B cell (primary cell): ENCODE measurements around the gene ANAPC2. TPM values are rescaled to one million over a fixed set of nuclear protein-coding genes. Genes with fewer than 3 reads are reported as not detected.

Source experiments
- ATAC-seq: fragments of 200-7000 bp; cut with Tn5 transposase; one replicate; pipeline ENCODE4 v1.10.0; 2021; ENCODE audit warnings: low read depth, mild to moderate bottlenecking, moderate number of reproducible peaks, moderate library complexity
- CTCF ChIA-PET: fragments of 350-600 bp; sonication (Branson Sonifier 250); formaldehyde crosslinking; loops from one replicate; lab custom pipeline; 2021; ENCODE audit warnings: antibody characterized with exemption, inconsistent platforms; lab: Charles Lee
- POLR2A ChIA-PET: fragments of 350-600 bp; sonication (Branson Sonifier 250); formaldehyde crosslinking; loops from one replicate; lab custom pipeline; 2021; ENCODE audit warnings: antibody characterized with exemption; lab: Charles Lee
- DNase-seq: peaks from one replicate; pipeline ENCODE4 v3.0.0; 2013
- H2AFZ ChIP-seq: 2 replicates; pipeline ENCODE4 v1.6.1; 2012; ENCODE audit warnings: mild to moderate bottlenecking, low read depth, low read length; ENCODE audit not compliant: insufficient read depth, poor library complexity, severe bottlenecking
- H3K27ac ChIP-seq, 2 donors: 1 replicate in 1 of 2; 2 replicates in 1 of 2; pipeline ENCODE4 v1.5.1; 2012 to 2013; ENCODE audit warnings: low read length in 2 of 2, mild to moderate bottlenecking in 2 of 2, moderate library complexity in 1 of 2
- H3K27me3 ChIP-seq, 4 experiments: fragments of 200-600 bp in 1 of 4; sonication (generic) in 1 of 4; replicated peaks in 1 of 4; 1 replicate in 2 of 4; 2 replicates in 2 of 4; pipeline versions ENCODE4 v1.6.1 to v1.7.0; 2013 to 2016; ENCODE audit warnings: low read length in 3 of 4, mild to moderate bottlenecking in 2 of 4, mixed read lengths in 1 of 4, moderate library complexity in 1 of 4; ENCODE audit not compliant: insufficient read depth in 4 of 4, control insufficient read depth in 3 of 4; ENCODE audit errors: control extremely low read depth in 1 of 4
- H3K36me3 ChIP-seq, 2 experiments: replicated peaks in 1 of 2; 1 replicate in 1 of 2; 2 replicates in 1 of 2; pipeline versions ENCODE4 v1.6.1 to v1.7.1; 2013; ENCODE audit warnings: low read length in 1 of 2; ENCODE audit not compliant: insufficient read depth in 2 of 2, control insufficient read depth in 1 of 2; ENCODE audit errors: control extremely low read depth in 1 of 2, extremely low read depth in 1 of 2
- H3K4me1 ChIP-seq, 2 donors: fragments of 200-600 bp in 1 of 2; sonication (generic) in 1 of 2; 1 replicate in 1 of 2; 2 replicates in 1 of 2; pipeline versions ENCODE4 v1.5.1 to v1.6.1; 2013 to 2017; ENCODE audit warnings: low read length in 2 of 2; ENCODE audit not compliant: control insufficient read depth in 2 of 2, insufficient read depth in 2 of 2
- H3K4me2 ChIP-seq: replicated peaks from 2 replicates; pipeline ENCODE3; 2012; ENCODE audit warnings: mild to moderate bottlenecking, low read depth, low read length; ENCODE audit not compliant: poor library complexity, severe bottlenecking
- H3K4me3 ChIP-seq, 5 experiments: fragments of 200-600 bp in 1 of 5; sonication (generic) in 1 of 5; 1 replicate in 3 of 5; 2 replicates in 2 of 5; pipeline versions ENCODE4 v1.5.1 to v1.7.0; 2011 to 2016; ENCODE audit warnings: low read length in 4 of 5, mild to moderate bottlenecking in 4 of 5, low read depth in 2 of 5, control low read depth in 1 of 5, moderate library complexity in 1 of 5; ENCODE audit not compliant: insufficient read depth in 1 of 5; ENCODE audit errors: control extremely low read depth in 1 of 5, extremely low read depth in 1 of 5
- H3K79me2 ChIP-seq: fragments of 200-600 bp; sonication (generic); one replicate; pipeline ENCODE4 v1.6.0; 2016; ENCODE audit warnings: low read length; ENCODE audit not compliant: control insufficient read depth, insufficient read depth
- H3K9ac ChIP-seq: fragments of 200-600 bp; sonication (generic); 2 replicates; pipeline ENCODE4 v1.6.1; 2017; ENCODE audit warnings: mild to moderate bottlenecking, low read length, moderate library complexity
- H3K9me3 ChIP-seq, 3 donors: one replicate each; pipeline versions ENCODE4 v1.6.1 to v1.7.1; 2013; ENCODE audit warnings: low read length in 2 of 3; ENCODE audit not compliant: control insufficient read depth in 2 of 3, insufficient read depth in 1 of 3; ENCODE audit errors: control extremely low read depth in 1 of 3
- H4K20me1 ChIP-seq: 2 replicates; pipeline ENCODE4 v1.6.0; 2012; ENCODE audit warnings: mild to moderate bottlenecking, low read length; ENCODE audit not compliant: insufficient read depth, control insufficient read depth, poor library complexity, severe bottlenecking
- H3K27ac Mint-ChIP-seq: one replicate; pipeline ENCODE4 v1.8.0; 2021; ENCODE audit warnings: mixed read lengths
- H3K27me3 Mint-ChIP-seq: one replicate; pipeline ENCODE4 v1.8.0; 2021; ENCODE audit warnings: mixed read lengths
- H3K4me1 Mint-ChIP-seq: one replicate; pipeline ENCODE4 v1.8.0; 2021; ENCODE audit warnings: mixed read lengths
- H3K4me3 Mint-ChIP-seq: one replicate; pipeline ENCODE4 v1.8.0; 2021; ENCODE audit warnings: mixed read lengths
- H3K9me3 Mint-ChIP-seq: one replicate; pipeline ENCODE4 v1.8.0; 2022; ENCODE audit warnings: mixed read lengths; ENCODE audit not compliant: insufficient read depth
- EZH2 ChIP-seq: IDR thresholded peaks from 2 replicates; pipeline ENCODE4 v1.6.1; 2012; ENCODE audit warnings: borderline replicate concordance, low read depth, mild to moderate bottlenecking, moderate library complexity, low read length; ENCODE audit not compliant: insufficient read depth, poor library complexity, severe bottlenecking
- WGBS: methylation state at CpG from one replicate; pipeline ENCODE4 v1.1.5; 2013; ENCODE audit warnings: missing lambda C conversion rate; ENCODE audit not compliant: insufficient coverage; 5-methylcytosine and 5-hydroxymethylcytosine counted together
- intact Hi-C: fragments of 100-400 bp; cut with micrococcal nuclease; formaldehyde crosslinking; loops from one replicate; pipeline ENCODE4 v1.10.0; 2022
- polyA plus RNA-seq: library from polyadenylated mRNA; depleted of rRNA; stranded (reverse); fragments of >200 nt; gene quantifications from 2 replicates; pipeline ENCODE4 v1.2.3, GENCODE V29; 2012
- total RNA-seq, 2 donors: library from RNA; stranded (reverse); fragments of 120-200 nt in 1 of 2; gene quantifications; 1 replicate in 1 of 2; 2 replicates in 1 of 2; pipeline versions ENCODE4 v1.2.3 to v1.2.4, GENCODE V29; 2013 to 2022
- TF ChIP-seq, protein P1 (sequence below): fragments of 200-600 bp; IDR thresholded peaks from one replicate; pipeline ENCODE4 v1.8.0; 2022; ENCODE audit warnings: antibody characterized with exemption, mild to moderate bottlenecking

ANAPC2 gene
- total and polyA plus RNA-seq, 2 donors (not counting 1 experiment from before 2014, with no cell fraction given), result 121 to 127 TPM

GRCh38 chr9:137223078-137223970, 35.0 kb upstream of the ANAPC2 start:
- peak overlapping the region; percentile 96 for H2AFZ ChIP-seq
- intact Hi-C loops, result loop anchor here (1.0 to 5.0 kb wide), 7 partner anchors 13 to 384 kb away; partner anchors contain the start of genes ARRDC1, NDOR1, TMEM203 and TPRN
- peaks cover 0 to 12% (median 0%) of the 10 kb centered on the region in 4 experiments for H3K27me3 ChIP-seq

More at GRCh38 chr9:137223078-137223970, 35.0 kb upstream of the ANAPC2 start:
- H3K27me3 Mint-ChIP-seq, result peaks cover 4% of the 10 kb centered on the region
- TF ChIP-seq, protein P1, sequence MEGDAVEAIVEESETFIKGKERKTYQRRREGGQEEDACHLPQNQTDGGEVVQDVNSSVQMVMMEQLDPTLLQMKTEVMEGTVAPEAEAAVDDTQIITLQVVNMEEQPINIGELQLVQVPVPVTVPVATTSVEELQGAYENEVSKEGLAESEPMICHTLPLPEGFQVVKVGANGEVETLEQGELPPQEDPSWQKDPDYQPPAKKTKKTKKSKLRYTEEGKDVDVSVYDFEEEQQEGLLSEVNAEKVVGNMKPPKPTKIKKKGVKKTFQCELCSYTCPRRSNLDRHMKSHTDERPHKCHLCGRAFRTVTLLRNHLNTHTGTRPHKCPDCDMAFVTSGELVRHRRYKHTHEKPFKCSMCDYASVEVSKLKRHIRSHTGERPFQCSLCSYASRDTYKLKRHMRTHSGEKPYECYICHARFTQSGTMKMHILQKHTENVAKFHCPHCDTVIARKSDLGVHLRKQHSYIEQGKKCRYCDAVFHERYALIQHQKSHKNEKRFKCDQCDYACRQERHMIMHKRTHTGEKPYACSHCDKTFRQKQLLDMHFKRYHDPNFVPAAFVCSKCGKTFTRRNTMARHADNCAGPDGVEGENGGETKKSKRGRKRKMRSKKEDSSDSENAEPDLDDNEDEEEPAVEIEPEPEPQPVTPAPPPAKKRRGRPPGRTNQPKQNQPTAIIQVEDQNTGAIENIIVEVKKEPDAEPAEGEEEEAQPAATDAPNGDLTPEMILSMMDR, result no peak
- no peak for TF ChIP-seq EZH2
- ChIA-PET CTCF (interaction anchor here (0.5 to 7.0 kb wide), 12 partner anchors 15 to 194 kb away, joined by 3 to 76 read pairs (median 4); partner anchors contain the start of genes ANAPC2, NDOR1, SSNA1 and TMEM203), POLR2A (interaction anchor here (0.5 to 3.1 kb wide), 15 partner anchors 9 to 465 kb away, joined by 3 to 15 read pairs (median 5); partner anchors contain the start of genes ANAPC2, LCN8, NDOR1 and SSNA1)
- Histone ChIP-seq H3K4me2 (peak overlapping the region; percentile 95), H3K4me1 (peaks cover 13 to 32% of the 10 kb centered on the region in 2 donors), H3K9me3 (no peaks in the 10 kb centered on the region), H4K20me1 (no peaks in the 10 kb centered on the region), H3K4me3 (peak overlapping the region; percentile 36 to 77 (median 71)), H3K79me2 (no peaks in the 10 kb centered on the region), H3K27ac (peak overlapping the region; percentile 79 to 91), H3K9ac (peak overlapping the region; percentile 75), H3K36me3 (no peaks in the 10 kb centered on the region)
- H3K27ac Mint-ChIP-seq, result peak overlapping the region; percentile 82
- peak overlapping the region; percentile 86 for H3K4me3 Mint-ChIP-seq
- H3K9me3 Mint-ChIP-seq, result no peaks in the 10 kb centered on the region
- ATAC-seq, result peak; percentile 92
- H3K4me1 Mint-ChIP-seq, result peaks cover 16% of the 10 kb centered on the region
- WGBS, result 1% methylated on average over 63 of the region's 63 CpGs
- peak; percentile 99 for DNase-seq
